ENCODE results near the gene GPRIN1.

- TF ChIP-seq, protein P1, sequence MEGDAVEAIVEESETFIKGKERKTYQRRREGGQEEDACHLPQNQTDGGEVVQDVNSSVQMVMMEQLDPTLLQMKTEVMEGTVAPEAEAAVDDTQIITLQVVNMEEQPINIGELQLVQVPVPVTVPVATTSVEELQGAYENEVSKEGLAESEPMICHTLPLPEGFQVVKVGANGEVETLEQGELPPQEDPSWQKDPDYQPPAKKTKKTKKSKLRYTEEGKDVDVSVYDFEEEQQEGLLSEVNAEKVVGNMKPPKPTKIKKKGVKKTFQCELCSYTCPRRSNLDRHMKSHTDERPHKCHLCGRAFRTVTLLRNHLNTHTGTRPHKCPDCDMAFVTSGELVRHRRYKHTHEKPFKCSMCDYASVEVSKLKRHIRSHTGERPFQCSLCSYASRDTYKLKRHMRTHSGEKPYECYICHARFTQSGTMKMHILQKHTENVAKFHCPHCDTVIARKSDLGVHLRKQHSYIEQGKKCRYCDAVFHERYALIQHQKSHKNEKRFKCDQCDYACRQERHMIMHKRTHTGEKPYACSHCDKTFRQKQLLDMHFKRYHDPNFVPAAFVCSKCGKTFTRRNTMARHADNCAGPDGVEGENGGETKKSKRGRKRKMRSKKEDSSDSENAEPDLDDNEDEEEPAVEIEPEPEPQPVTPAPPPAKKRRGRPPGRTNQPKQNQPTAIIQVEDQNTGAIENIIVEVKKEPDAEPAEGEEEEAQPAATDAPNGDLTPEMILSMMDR (IDR thresholded peaks at IDR 0.05; ENCODE audit: low read depth, low read length): no peak
- no peak for TF ChIP-seq EZH2phosphoT487 (IDR thresholded peaks at IDR 0.05; ENCODE audit: low read depth)
Observed at GRCh38 chr5:176640616-176641015, 30.7 kb upstream of the GPRIN1 start.
